CD14-positive monocyte (primary cell): Measurements from ENCODE around the gene MYH9. TPM values are rescaled to one million over a fixed set of nuclear protein-coding genes. Genes with fewer than 3 reads are reported as not detected.

Experiments used
- DNase-seq, 3 donors: peaks; one replicate each; pipeline ENCODE4 v3.0.0-alpha.2; 2011 to 2022
- H2AFZ ChIP-seq: 2 replicates; pipeline ENCODE4 v1.6.0; 2012; ENCODE audit warnings: mild to moderate bottlenecking, low read depth, low read length, inconsistent platforms; ENCODE audit not compliant: insufficient read depth, poor library complexity, severe bottlenecking
- H3K27ac ChIP-seq, 2 donors: 1 replicate in 1 of 2; 2 replicates in 1 of 2; pipeline ENCODE4 v1.5.1; 2012 to 2013; ENCODE audit warnings: low read length in 2 of 2, control low read depth in 1 of 2, inconsistent platforms in 1 of 2, low read depth in 1 of 2, mild to moderate bottlenecking in 1 of 2
- H3K27me3 ChIP-seq, 2 donors: one replicate each; pipeline versions ENCODE4 v1.6.0 to v1.6.1; 2011 to 2013; ENCODE audit warnings: low read length in 2 of 2; ENCODE audit not compliant: control insufficient read depth in 2 of 2, insufficient read depth in 2 of 2
- H3K36me3 ChIP-seq, 2 donors: replicated peaks in 1 of 2; 1 replicate in 1 of 2; 2 replicates in 1 of 2; pipeline versions ENCODE4 v1.5.1 to v1.6.1; 2012 to 2013; ENCODE audit warnings: low read length in 2 of 2, control low read depth in 1 of 2, inconsistent platforms in 1 of 2, mild to moderate bottlenecking in 1 of 2; ENCODE audit not compliant: insufficient read depth in 2 of 2, control insufficient read depth in 1 of 2
- H3K4me1 ChIP-seq, 2 donors: 1 replicate in 1 of 2; 2 replicates in 1 of 2; pipeline versions ENCODE4 v1.5.1 to v1.6.1; 2012 to 2013; ENCODE audit warnings: low read length in 2 of 2, control low read depth in 1 of 2, inconsistent platforms in 1 of 2, mild to moderate bottlenecking in 1 of 2, moderate library complexity in 1 of 2; ENCODE audit not compliant: insufficient read depth in 2 of 2, control insufficient read depth in 1 of 2
- H3K4me2 ChIP-seq: replicated peaks from 2 replicates; pipeline ENCODE3; 2012; ENCODE audit warnings: low read length, moderate library complexity, mild to moderate bottlenecking; ENCODE audit not compliant: poor library complexity, severe bottlenecking; ENCODE audit errors: extremely low read depth
- H3K4me3 ChIP-seq, 3 experiments: fragments of 200-600 bp in 1 of 3; sonication (generic) in 1 of 3; replicated peaks in 1 of 3; 1 replicate in 2 of 3; 2 replicates in 1 of 3; pipeline ENCODE4 v1.5.1; 2011 to 2013; ENCODE audit warnings: low read length in 3 of 3, mild to moderate bottlenecking in 3 of 3, control low read depth in 2 of 3, low read depth in 2 of 3, inconsistent platforms in 1 of 3, moderate library complexity in 1 of 3
- H3K79me2 ChIP-seq: 2 replicates; pipeline ENCODE4 v1.6.0; 2012; ENCODE audit warnings: mild to moderate bottlenecking, control low read depth, inconsistent platforms, low read length, moderate library complexity; ENCODE audit not compliant: insufficient read depth
- H3K9ac ChIP-seq: 2 replicates; pipeline ENCODE4 v1.6.0; 2017; ENCODE audit warnings: low read length, mild to moderate bottlenecking; ENCODE audit not compliant: insufficient read depth, poor library complexity, severe bottlenecking
- H3K9me3 ChIP-seq, 2 donors: replicated peaks in 1 of 2; 1 replicate in 1 of 2; 2 replicates in 1 of 2; pipeline versions ENCODE4 v1.5.1 to v1.6.1; 2012 to 2013; ENCODE audit warnings: low read length in 2 of 2, control low read depth in 1 of 2; ENCODE audit not compliant: control insufficient read depth in 1 of 2, insufficient read depth in 1 of 2
- H4K20me1 ChIP-seq: 2 replicates; pipeline ENCODE4 v1.6.0; 2012; ENCODE audit warnings: mild to moderate bottlenecking, low read length, control low read depth, moderate library complexity; ENCODE audit not compliant: insufficient read depth
- H3K27ac Mint-ChIP-seq, 7 donors: one replicate each; pipeline ENCODE4 v1.8.0; 2020; ENCODE audit warnings: mild to moderate bottlenecking in 7 of 7, mixed read lengths in 7 of 7, moderate library complexity in 6 of 7, inconsistent platforms in 2 of 7
- H3K27me3 Mint-ChIP-seq, 3 donors: one replicate each; pipeline ENCODE4 v1.8.0; 2021 to 2022; ENCODE audit warnings: low read depth in 3 of 3, mild to moderate bottlenecking in 3 of 3, mixed read lengths in 3 of 3, moderate library complexity in 3 of 3, inconsistent platforms in 1 of 3
- H3K36me3 Mint-ChIP-seq, 2 donors: one replicate each; pipeline ENCODE4 v1.8.0; 2020; ENCODE audit warnings: mixed read lengths in 2 of 2, inconsistent platforms in 1 of 2, mild to moderate bottlenecking in 1 of 2
- H3K4me1 Mint-ChIP-seq: one replicate; pipeline ENCODE4 v1.8.0; 2020; ENCODE audit warnings: mild to moderate bottlenecking, mixed read lengths
- H3K4me3 Mint-ChIP-seq, 2 donors: one replicate each; pipeline ENCODE4 v1.8.0; 2020; ENCODE audit warnings: mild to moderate bottlenecking in 2 of 2, mixed read lengths in 2 of 2, moderate library complexity in 1 of 2
- H3K9me3 Mint-ChIP-seq, 7 donors: one replicate each; pipeline ENCODE4 v1.8.0; 2020 to 2022; ENCODE audit warnings: mixed read lengths in 7 of 7, mild to moderate bottlenecking in 6 of 7, moderate library complexity in 6 of 7, inconsistent platforms in 2 of 7
- CTCF ChIP-seq: fragments of 200-600 bp; IDR thresholded peaks from one replicate; pipeline ENCODE4 v1.8.0; 2022; ENCODE audit warnings: antibody characterized with exemption, mild to moderate bottlenecking
- WGBS: methylation state at CpG from one replicate; pipeline ENCODE4 v1.1.5; 2013; ENCODE audit warnings: missing lambda C conversion rate; ENCODE audit not compliant: insufficient coverage; 5-methylcytosine and 5-hydroxymethylcytosine counted together
- intact Hi-C, 2 donors: fragments of 100-400 bp; cut with micrococcal nuclease; formaldehyde crosslinking; loops; one replicate each; pipeline versions ENCODE4 v1.15.0 to v1.15.1; 2023
- polyA plus RNA-seq, 3 donors: library from polyadenylated mRNA; depleted of rRNA in 1 of 3; unstranded in 2 of 3; stranded (reverse) in 1 of 3; fragments of 300-500 nt in 2 of 3; fragments of >200 nt in 1 of 3; fragmentation: Illumina TruSeq in 2 of 3; gene quantifications; 1 replicate in 2 of 3; 2 replicates in 1 of 3; pipeline ENCODE4 v1.2.3, GENCODE V29; 2012 to 2021

The MYH9 gene
- polyA plus RNA-seq, 3 donors, result 35.6 to 163 (median 79.5) TPM

- intact Hi-C loops, result no loop called here
- Histone ChIP-seq H3K4me3 (no peak overlapping the region), H3K4me1 (no peaks in the 10 kb centered on the region), H3K27ac (peak overlapping the region in 1 of 2 donors; percentile 20), H3K9me3 (no peaks in the 10 kb centered on the region), H3K79me2 (peaks cover 85% of the 10 kb centered on the region), H3K4me2 (no peak overlapping the region), H2AFZ (no peak overlapping the region), H3K27me3 (no peaks in the 10 kb centered on the region), H3K36me3 (peaks cover 95 to 100% of the 10 kb centered on the region in 2 donors), H3K9ac (no peak overlapping the region), H4K20me1 (peaks cover 100% of the 10 kb centered on the region)
- peaks cover 0 to 2% (median 0%) of the 10 kb centered on the region in 7 donors for H3K9me3 Mint-ChIP-seq
- H3K4me1 Mint-ChIP-seq, result no peaks in the 10 kb centered on the region
- WGBS, result 97% methylated on average over 17 of the region's 17 CpGs
- H3K27ac Mint-ChIP-seq, result peak overlapping the region in 4 of 7 donors; percentile 13 to 68 (median 38)
- H3K27me3 Mint-ChIP-seq, result no peaks in the 10 kb centered on the region
- no peak for TF ChIP-seq CTCF
- no peak overlapping the region for H3K4me3 Mint-ChIP-seq
- no peak for DNase-seq
- peaks cover 86 to 100% of the 10 kb centered on the region in 2 donors for H3K36me3 Mint-ChIP-seq
Measured at GRCh38 chr22:36308880-36309279, 78.9 kb downstream of the MYH9 start.

- TF ChIP-seq CTCF, result no peak
- H3K4me1 ChIP-seq, result no peaks in the 10 kb centered on the region
- peak overlapping the region in 1 of 2 donors; percentile 5 for H3K27ac ChIP-seq
- peaks cover 100% of the 10 kb centered on the region for H4K20me1 ChIP-seq
- Mint-ChIP-seq H3K27ac (peak overlapping the region in 4 of 7 donors; percentile 12 to 65 (median 58)), H3K4me3 (no peak overlapping the region), H3K36me3 (peaks cover 84 to 100% of the 10 kb centered on the region in 2 donors), H3K9me3 (peaks cover 0 to 2% (median 0%) of the 10 kb centered on the region in 7 donors), H3K4me1 (no peaks in the 10 kb centered on the region), H3K27me3 (no peaks in the 10 kb centered on the region)
- no peaks in the 10 kb centered on the region for H3K27me3 ChIP-seq
- intact Hi-C loops, result no loop called here
- peaks cover 97 to 100% of the 10 kb centered on the region in 2 donors for H3K36me3 ChIP-seq
- no peak overlapping the region for H2AFZ ChIP-seq
- H3K4me2 ChIP-seq, result no peak overlapping the region
- no peak for DNase-seq
- H3K4me3 ChIP-seq, result no peak overlapping the region
- H3K79me2 ChIP-seq, result peaks cover 82% of the 10 kb centered on the region
- 93% methylated on average over 14 of the region's 18 CpGs for WGBS
- no peak overlapping the region for H3K9ac ChIP-seq
- H3K9me3 ChIP-seq, result no peaks in the 10 kb centered on the region
Measured at GRCh38 chr22:36306227-36306626, 81.5 kb downstream of the MYH9 start.
